K562 (cell line): ENCODE measurements around the gene STX3. TPM values are rescaled to one million over a fixed set of nuclear protein-coding genes. Genes with fewer than 3 reads are reported as not detected.

Experiments
- ATAC-seq: fragments of 200-7000 bp; cut with Tn5 transposase; 3 replicates; pipeline ENCODE4 v1.9.1; 2020; ENCODE audit warnings: moderate library complexity
- BruUV-seq: library from RNA; stranded (reverse); fragments of 400-500 nt; replicated peaks from 2 replicates; lab custom pipeline; 2021; lab: Mats Ljungman, UMichigan
- CTCF ChIA-PET: fragments of 300-600 bp; formaldehyde crosslinking; extraction: SDS; loops from one replicate; lab custom pipeline; 2021; ENCODE audit warnings: low intra/inter-chr PET ratio; lab: Yijun Ruan, JAX
- POLR2A ChIA-PET: fragments of 300-600, 350-650 bp; sonication (Branson Sonifier 250); formaldehyde crosslinking; extraction: SDS; loops from one replicate; lab custom pipeline; 2021; ENCODE audit warnings: antibody characterized with exemption, inconsistent platforms; lab: Yijun Ruan, JAX
- DNase-seq, 4 experiments: peaks; one replicate each; pipeline versions ENCODE4 v3.0.0 to v3.0.0-alpha.2; 2011 to 2018; ENCODE audit warnings: low spot score in 3 of 4, mixed read lengths in 3 of 4; ENCODE audit errors: extremely low read depth in 1 of 4
- FAIRE-seq: peaks from 2 replicates; lab custom pipeline; 2011; peaks lifted over from hg19 to GRCh38; lab: Jason Lieb, UNC
- H2AFZ ChIP-seq: 2 replicates; pipeline ENCODE4 v1.6.0; 2011; ENCODE audit warnings: low read depth, low read length, control low read depth, inconsistent platforms
- H3K27ac ChIP-seq: fragments of 200-600 bp; 3 replicates; pipeline ENCODE4 v1.8.0; 2011; ENCODE audit warnings: low read depth, mild to moderate bottlenecking, control low read depth, inconsistent platforms, low read length, moderate library complexity, mixed read lengths; ENCODE audit errors: extremely low read depth
- H3K27me3 ChIP-seq, 2 experiments: fragments of 300-600 bp in 1 of 2; 2 replicates in 1 of 2; 3 replicates in 1 of 2; pipeline versions ENCODE4 v1.6.0 to v1.8.0; 2011; ENCODE audit warnings: inconsistent platforms in 2 of 2, low read length in 2 of 2, mild to moderate bottlenecking in 1 of 2, mixed read lengths in 1 of 2, moderate library complexity in 1 of 2; ENCODE audit not compliant: control insufficient read depth in 2 of 2, insufficient read depth in 2 of 2
- H3K36me3 ChIP-seq: fragments of 300-600 bp; 3 replicates; pipeline ENCODE4 v1.8.0; 2011; ENCODE audit warnings: mild to moderate bottlenecking, low read length, inconsistent platforms; ENCODE audit not compliant: control insufficient read depth, insufficient read depth
- H3K4me1 ChIP-seq, 2 experiments: fragments of 200-600 bp in 1 of 2; replicated peaks in 1 of 2; 2 replicates in 1 of 2; 3 replicates in 1 of 2; pipeline versions ENCODE4 v1.5.1 to v1.8.0; 2011; ENCODE audit warnings: inconsistent platforms in 2 of 2, low read length in 2 of 2, mild to moderate bottlenecking in 1 of 2, mixed read lengths in 1 of 2, moderate library complexity in 1 of 2; ENCODE audit not compliant: control insufficient read depth in 2 of 2, insufficient read depth in 2 of 2
- H3K4me2 ChIP-seq: 2 replicates; pipeline ENCODE4 v1.6.1; 2011; ENCODE audit warnings: low read length, control low read depth, inconsistent platforms, mixed read lengths; ENCODE audit not compliant: insufficient read depth
- H3K4me3 ChIP-seq: fragments of 200-600 bp; sonication (generic), shearing (Covaris generic); 2 replicates; pipeline ENCODE4 v1.5.1; 2016; ENCODE audit warnings: control low read depth, inconsistent platforms
- H3K79me2 ChIP-seq: fragments of 200-600 bp; 3 replicates; pipeline ENCODE4 v1.8.0; 2011; ENCODE audit warnings: low read length, inconsistent platforms; ENCODE audit not compliant: control insufficient read depth, insufficient read depth
- H3K9ac ChIP-seq, 2 experiments: 2 replicates each; pipeline versions ENCODE4 v1.6.0 to v1.6.1; 2011; ENCODE audit warnings: low read depth in 2 of 2, low read length in 2 of 2, control low read depth in 1 of 2, inconsistent platforms in 1 of 2, mild to moderate bottlenecking in 1 of 2, mixed read lengths in 1 of 2; ENCODE audit not compliant: insufficient read depth in 1 of 2
- H3K9me1 ChIP-seq: one replicate; pipeline ENCODE4 v1.6.0; 2011; ENCODE audit warnings: inconsistent platforms, mild to moderate bottlenecking, low read length, moderate library complexity; ENCODE audit not compliant: control insufficient read depth, insufficient read depth
- H3K9me3 ChIP-seq: replicated peaks from 2 replicates; pipeline ENCODE4 v1.5.1; 2011; ENCODE audit warnings: low read depth, low read length, inconsistent platforms; ENCODE audit not compliant: control insufficient read depth, insufficient read depth
- H4K20me1 ChIP-seq: replicated peaks from 2 replicates; pipeline ENCODE4 v1.6.1; 2011; ENCODE audit warnings: low read length, inconsistent platforms, mixed read lengths; ENCODE audit not compliant: control insufficient read depth, insufficient read depth
- CEBPG ChIP-seq, 3 experiments: fragments of 200-800 bp in 1 of 3; sonication (Bioruptor generic) in 1 of 3; sonication (generic) in 1 of 3; formaldehyde crosslinking in 1 of 3; IDR thresholded peaks in 2 of 3; conservative IDR thresholded peaks in 1 of 3; 2 replicates each; pipeline versions ENCODE4 v1.6.1 to v1.8.0; 2016 to 2022; ENCODE audit warnings: missing compliant biosample characterization in 2 of 3, missing genetic modification characterization in 2 of 3, mild to moderate bottlenecking in 1 of 3, missing genetic modification reagents in 1 of 3
- CREB5 ChIP-seq: fragments of 250-450 bp; sonication (Bioruptor Pico); IDR thresholded peaks from 2 replicates; pipeline ENCODE4 v1.5.0; 2020; ENCODE audit warnings: mild to moderate bottlenecking
- CTCF ChIP-seq, 3 experiments: IDR thresholded peaks in 2 of 3; conservative IDR thresholded peaks in 1 of 3; 2 replicates each; pipeline ENCODE4 v1.5.1; 2011 to 2012; ENCODE audit warnings: low read length in 3 of 3, mild to moderate bottlenecking in 3 of 3, control low read depth in 2 of 3, improper control_type of control experiment in 1 of 3, inconsistent platforms in 1 of 3, low read depth in 1 of 3, mixed read lengths in 1 of 3, moderate library complexity in 1 of 3; ENCODE audit not compliant: insufficient read depth in 2 of 3
- EP400 ChIP-seq: fragments of 450-650 bp; IDR thresholded peaks from 2 replicates; pipeline ENCODE4 v1.6.1; 2017; ENCODE audit warnings: antibody characterized with exemption, mild to moderate bottlenecking, moderate library complexity
- FOXA1 ChIP-seq: fragments of 450-650 bp; IDR thresholded peaks from 2 replicates; pipeline ENCODE4 v1.6.1; 2016; ENCODE audit warnings: mild to moderate bottlenecking, borderline replicate concordance
- HNRNPH1 ChIP-seq: fragments of 200-400 bp; formaldehyde crosslinking; optimal IDR thresholded peaks from 2 replicates; pipeline ENCODE3; 2017; ENCODE audit warnings: low read depth, mild to moderate bottlenecking, low read length, moderate library complexity
- NFE2 ChIP-seq: IDR thresholded peaks from 2 replicates; pipeline ENCODE4 v1.6.1; 2014; ENCODE audit warnings: antibody characterized with exemption, low read depth
- SMARCA5 ChIP-seq: fragments of 450-650 bp; IDR thresholded peaks from 2 replicates; pipeline ENCODE4 v1.6.1; 2016
- TEAD1 ChIP-seq, 2 experiments: fragments of 450-650 bp in 1 of 2; sonication (generic) in 1 of 2; formaldehyde crosslinking; IDR thresholded peaks; 2 replicates each; pipeline versions ENCODE4 v1.4.0 to v1.8.0; 2020 to 2022; ENCODE audit warnings: mild to moderate bottlenecking in 2 of 2, missing genetic modification reagents in 1 of 2
- WGBS: fragments of 100-300 bp; shearing (Covaris generic); methylation state at CpG from one replicate; pipeline ENCODE4 v1.1.6; 2016; ENCODE audit warnings: low coverage, mixed read lengths; ENCODE audit not compliant: insufficient coverage; ENCODE audit errors: missing lambda C conversion rate; 5-methylcytosine and 5-hydroxymethylcytosine counted together
- in situ Hi-C: fragments of 300-500 bp; cut with MboI; formaldehyde crosslinking; loops from 4 replicates; pipeline ENCODE4 v1.15.0; 2018; ENCODE audit warnings: inconsistent platforms, mixed read lengths
- intact Hi-C: fragments of 100-400 bp; cut with micrococcal nuclease; formaldehyde crosslinking; loops from 2 replicates; pipeline ENCODE4 v1.14.2; 2022
- polyA plus RNA-seq, 8 experiments: library from polyadenylated mRNA; depleted of rRNA in 4 of 8; stranded (reverse) in 5 of 8; unstranded in 3 of 8; fragments of >200 nt; fragmentation: Nextera tagmentation in 2 of 8; fragmentation: Illumina TruSeq in 1 of 8; extraction: Ambion mirVana in 2 of 8; extraction: Trizol in 1 of 8; gene quantifications; 2 replicates each; pipeline versions ENCODE4 v1.2.1 to v1.2.3, GENCODE V29; 2011 to 2014; ENCODE audit warnings: inconsistent platforms in 1 of 8, missing spikeins in 1 of 8
- total RNA-seq, 7 experiments: library from RNA; depleted of rRNA in 6 of 7; stranded (reverse); fragments of >200 nt in 6 of 7; fragmentation: Illumina TruSeq in 2 of 7; extraction: Trizol in 2 of 7; gene quantifications; 2 replicates each; pipeline versions ENCODE4 v1.2.1 to v1.2.3, GENCODE V29; 2011 to 2021; ENCODE audit warnings: low replicate concordance in 1 of 7
- TF ChIP-seq, protein P1 (sequence below): fragments of 250-450 bp; sonication (Bioruptor Pico); IDR thresholded peaks from 2 replicates; pipeline ENCODE4 v1.5.1; 2021; ENCODE audit warnings: mild to moderate bottlenecking
- TF ChIP-seq, protein P2 (sequence below): fragments of 450-650 bp; formaldehyde crosslinking; conservative IDR thresholded peaks from 2 replicates; pipeline ENCODE4 v1.4.0; 2022; ENCODE audit warnings: mild to moderate bottlenecking, missing genetic modification characterization

The STX3 gene
- total and polyA plus RNA-seq, 9 of the 15 experiments (the other 6 are each of a cell fraction or from before 2014, with no cell fraction given): 12.0 to 91.6 (median 48.7) TPM

DNA sequence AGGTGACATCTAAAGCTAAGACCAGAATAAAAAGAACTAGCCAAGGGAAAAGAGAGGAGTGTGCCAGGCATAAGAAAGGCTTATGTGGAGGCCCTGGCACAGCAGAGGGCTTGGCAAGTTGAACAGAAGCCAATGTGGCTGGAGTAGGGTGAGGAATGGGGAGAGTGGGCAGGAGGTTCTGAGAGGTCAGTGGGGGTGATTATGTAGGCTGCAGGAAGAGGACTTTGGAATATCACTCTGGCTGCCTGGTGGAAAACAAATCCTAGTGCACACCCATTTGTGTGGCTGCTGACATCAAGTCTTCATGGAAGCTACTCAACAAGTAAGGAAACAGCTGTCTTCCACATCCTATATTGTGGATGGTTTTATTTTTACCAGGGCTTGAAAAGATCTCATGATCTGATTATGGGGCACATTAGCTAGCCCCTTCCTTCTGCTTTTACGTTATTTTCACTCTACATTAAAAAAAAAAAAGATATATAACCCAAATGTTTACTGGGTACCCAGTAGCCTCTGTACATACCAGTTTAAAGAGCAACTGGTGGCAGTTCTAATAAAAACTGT is 52.0 kb downstream of the STX3 start (continued):
- TF ChIP-seq, protein P1, sequence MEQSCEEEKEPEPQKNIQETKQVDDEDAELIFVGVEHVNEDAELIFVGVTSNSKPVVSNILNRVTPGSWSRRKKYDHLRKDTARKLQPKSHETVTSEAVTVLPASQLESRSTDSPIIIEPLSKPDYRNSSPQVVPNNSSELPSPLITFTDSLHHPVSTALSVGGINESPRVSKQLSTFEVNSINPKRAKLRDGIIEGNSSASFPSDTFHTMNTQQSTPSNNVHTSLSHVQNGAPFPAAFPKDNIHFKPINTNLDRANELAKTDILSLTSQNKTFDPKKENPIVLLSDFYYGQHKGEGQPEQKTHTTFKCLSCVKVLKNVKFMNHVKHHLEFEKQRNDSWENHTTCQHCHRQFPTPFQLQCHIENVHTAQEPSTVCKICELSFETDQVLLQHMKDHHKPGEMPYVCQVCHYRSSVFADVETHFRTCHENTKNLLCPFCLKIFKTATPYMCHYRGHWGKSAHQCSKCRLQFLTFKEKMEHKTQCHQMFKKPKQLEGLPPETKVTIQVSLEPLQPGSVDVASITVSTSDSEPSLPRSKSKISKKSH (CRISPR knock-in tag): no peak

DNA sequence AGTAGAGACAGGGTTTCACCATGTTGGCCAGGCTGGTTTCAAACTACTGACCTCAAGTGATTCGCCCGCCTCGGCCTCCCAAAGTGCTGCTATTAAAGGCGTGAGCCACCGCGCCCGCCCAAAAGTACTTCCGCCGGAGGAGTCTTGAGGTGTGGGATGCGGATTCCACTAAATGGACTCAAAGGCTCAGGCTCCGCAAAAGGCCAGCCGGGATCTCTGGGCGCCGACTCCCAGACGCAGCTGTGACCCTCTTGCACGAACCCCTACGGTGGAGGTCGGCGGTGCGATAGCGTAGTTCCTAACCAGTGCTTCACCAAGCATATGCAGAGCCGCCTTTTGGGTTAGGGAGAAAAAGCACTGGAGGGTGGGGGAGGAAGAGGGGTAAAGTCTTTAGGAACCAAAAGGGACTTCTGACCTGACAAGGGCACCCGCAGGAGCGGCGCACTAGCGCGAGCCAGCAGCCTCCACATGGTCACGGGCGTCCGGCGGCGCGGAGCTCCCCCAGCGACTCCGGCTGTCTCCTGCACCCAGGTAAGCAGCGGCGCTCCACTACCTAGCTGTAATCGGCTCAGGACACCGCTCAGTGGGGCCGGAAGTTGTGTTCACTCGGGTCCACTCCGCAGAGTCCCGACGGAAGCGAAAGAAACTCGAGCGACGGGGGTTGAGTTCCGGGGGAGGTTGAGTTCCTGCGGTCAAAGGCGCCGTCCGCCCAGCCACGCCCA is 55.2 kb downstream of the STX3 start, which contains the start of gene MRPL16:
Gene MRPL16 (minus strand): TSS at position 590 of the 722 bp plus-strand sequence. CDS start 120 bp downstream, at position 470.
- H3K79me2 ChIP-seq: peaks cover 37% of the 10 kb centered on the region
- H3K4me3 ChIP-seq: peak within 1 kb of the TSS; percentile 98
- intact Hi-C loops: loop anchor here (5.0 to 10.0 kb wide), 2 partner anchors 382 to 524 kb away; no protein-coding TSS in a partner anchor
- H3K36me3 ChIP-seq: peaks cover 40% of the 10 kb centered on the region
- WGBS: 2% methylated on average over 47 of the region's 54 CpGs
- H3K9me1 ChIP-seq: no peaks in the 10 kb centered on the region
- no peaks in the 10 kb centered on the region for H3K27me3 ChIP-seq
- DNase-seq (peak; percentile 87 to 96 (median 88)), FAIRE-seq (peak; percentile 79), ATAC-seq (peak; percentile 98)
- peak within 1 kb of the TSS; percentile 94 for H3K27ac ChIP-seq
- in situ Hi-C loops: no loop called here
- H3K4me2 ChIP-seq: peak within 1 kb of the TSS; percentile 92
- ChIA-PET POLR2A (interaction anchor here (0.6 to 2.0 kb wide), 6 partner anchors 9 to 538 kb away, joined by 3 to 12 read pairs (median 3); partner anchors contain the start of gene STX3), CTCF (interaction anchor here (0.6 to 1.2 kb wide), 2 partner anchors 56 to 307 kb away, joined by 3 to 6 read pairs; no protein-coding TSS in a partner anchor)
- BruUV-seq: no TSS peak
- peak within 1 kb of the TSS; percentile 97 to 100 for H3K9ac ChIP-seq
- peaks cover 7 to 15% of the 10 kb centered on the region in 2 experiments; a peak in 4 of 5 replicates for H3K4me1 ChIP-seq
- no peaks in the 10 kb centered on the region for H4K20me1 ChIP-seq
- peak within 1 kb of the TSS; percentile 96 for H2AFZ ChIP-seq
- H3K9me3 ChIP-seq: no peaks in the 10 kb centered on the region
- TF ChIP-seq FOXA1 (no peak), HNRNPH1 (no peak), NFE2 (no peak), CREB5 (CRISPR knock-in tag) (no peak), TEAD1 (CRISPR knock-in tag; IDR thresholded peaks at IDR 0.05) (peak; percentile 52 to 67; a peak in 3 of 4 replicates), EP400 (peak; percentile 87), SMARCA5 (no peak), CTCF (IDR thresholded peaks at IDR 0.05 in 2 of 3, conservative IDR thresholded peaks at IDR 0.05 in 1 of 3; ENCODE audit: insufficient read depth in 2 of 3, low read depth in 1 of 3, low read length in 3 of 3) (peak; percentile 46 to 78 (median 47); a peak in 5 of 6 replicates), CEBPG (CRISPR knock-in tag; IDR thresholded peaks at IDR 0.05) (no peak), CEBPG (tag; conservative IDR thresholded peaks at IDR 0.05 in 1 of 2, IDR thresholded peaks at IDR 0.05 in 1 of 2) (no peak)
- TF ChIP-seq, protein P2, sequence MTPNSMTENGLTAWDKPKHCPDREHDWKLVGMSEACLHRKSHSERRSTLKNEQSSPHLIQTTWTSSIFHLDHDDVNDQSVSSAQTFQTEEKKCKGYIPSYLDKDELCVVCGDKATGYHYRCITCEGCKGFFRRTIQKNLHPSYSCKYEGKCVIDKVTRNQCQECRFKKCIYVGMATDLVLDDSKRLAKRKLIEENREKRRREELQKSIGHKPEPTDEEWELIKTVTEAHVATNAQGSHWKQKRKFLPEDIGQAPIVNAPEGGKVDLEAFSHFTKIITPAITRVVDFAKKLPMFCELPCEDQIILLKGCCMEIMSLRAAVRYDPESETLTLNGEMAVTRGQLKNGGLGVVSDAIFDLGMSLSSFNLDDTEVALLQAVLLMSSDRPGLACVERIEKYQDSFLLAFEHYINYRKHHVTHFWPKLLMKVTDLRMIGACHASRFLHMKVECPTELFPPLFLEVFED (CRISPR knock-in tag): no peak
